ENCODE data around the gene REEP1.

- TF ChIP-seq POLR2A (IDR thresholded peaks at IDR 0.05) (no peak), CTCF (IDR thresholded peaks at IDR 0.05) (no peak), POLR2AphosphoS5 (IDR thresholded peaks at IDR 0.05) (no peak)
Measured at GRCh38 chr2:86229221-86229620, 108.2 kb downstream of the REEP1 start.
